Smooth muscle cell (in vitro differentiated cells): Measurements from ENCODE around the gene DNAJC10. TPM values are rescaled to one million over a fixed set of nuclear protein-coding genes. Genes with fewer than 3 reads are reported as not detected.

Experiments used
- DNase-seq: peaks from one replicate; lab custom pipeline; 2025; ENCODE audit not compliant: unreplicated experiment; lab: John Stamatoyannopoulos, UW
- H2AFZ ChIP-seq: fragments of 200-600 bp; sonication (generic); 2 replicates; pipeline ENCODE4 v1.6.0; 2016; ENCODE audit warnings: antibody characterized with exemption, low read depth, mild to moderate bottlenecking
- H3F3A ChIP-seq: fragments of 200-600 bp; sonication (generic); 2 replicates; pipeline ENCODE4 v1.6.0; 2017; ENCODE audit warnings: antibody characterized with exemption, low read depth
- H3K27ac ChIP-seq: fragments of 200-600 bp; sonication (generic); 2 replicates; pipeline ENCODE4 v1.5.1; 2016; ENCODE audit warnings: low read depth, mild to moderate bottlenecking
- H3K27me3 ChIP-seq: fragments of 200-600 bp; sonication (generic); 2 replicates; pipeline ENCODE4 v1.6.1; 2016; ENCODE audit warnings: low read depth, mild to moderate bottlenecking
- H3K36me3 ChIP-seq: fragments of 200-600 bp; sonication (generic); 2 replicates; pipeline ENCODE4 v1.5.1; 2016; ENCODE audit warnings: low read depth
- H3K4me1 ChIP-seq: fragments of 200-600 bp; sonication (generic); 2 replicates; pipeline ENCODE4 v1.5.1; 2016; ENCODE audit warnings: low read depth
- H3K4me2 ChIP-seq: fragments of 200-600 bp; sonication (generic); 2 replicates; pipeline ENCODE4 v1.6.0; 2016; ENCODE audit warnings: mild to moderate bottlenecking
- H3K4me3 ChIP-seq: fragments of 200-600 bp; sonication (generic); 2 replicates; pipeline ENCODE4 v1.5.1; 2016; ENCODE audit warnings: mild to moderate bottlenecking
- H3K79me2 ChIP-seq: fragments of 200-600 bp; sonication (generic); 2 replicates; pipeline ENCODE4 v1.6.0; 2016; ENCODE audit warnings: low read depth, mild to moderate bottlenecking
- H3K9ac ChIP-seq: fragments of 200-600 bp; sonication (generic); 2 replicates; pipeline ENCODE4 v1.6.0; 2016; ENCODE audit warnings: low read depth
- H3K9me3 ChIP-seq: fragments of 200-600 bp; sonication (generic); replicated peaks from 2 replicates; pipeline ENCODE4 v1.5.1; 2016; ENCODE audit warnings: low read depth
- H4K20me1 ChIP-seq: fragments of 200-600 bp; sonication (generic); 2 replicates; pipeline ENCODE4 v1.6.0; 2016; ENCODE audit warnings: low read depth
- WGBS: methylation state at CpG from one replicate; pipeline ENCODE4 v1.1.7; 2016; ENCODE audit warnings: low lambda C conversion rate; 5-methylcytosine and 5-hydroxymethylcytosine counted together
- polyA plus RNA-seq: library from polyadenylated mRNA; unstranded; fragments of >200 nt; fragmentation: Nextera tagmentation; extraction: Ambion mirVana; gene quantifications from 2 replicates; pipeline ENCODE4 v1.2.1, GENCODE V29; 2016
- total RNA-seq: library from RNA; depleted of rRNA; stranded (reverse); fragments of >200 nt; gene quantifications from 2 replicates; pipeline ENCODE4 v1.2.3, GENCODE V29; 2014
- TF ChIP-seq, protein P1 (sequence below): fragments of 200-600 bp; sonication (generic); IDR thresholded peaks from 2 replicates; pipeline ENCODE4 v1.5.1; 2017; ENCODE audit warnings: borderline replicate concordance, mild to moderate bottlenecking, antibody characterized with exemption; ENCODE audit not compliant: insufficient read depth, poor library complexity, severe bottlenecking

Gene DNAJC10
- total and polyA plus RNA-seq, 2 experiments from 2014 or later, result 77.4 to 93.0 TPM

DNA sequence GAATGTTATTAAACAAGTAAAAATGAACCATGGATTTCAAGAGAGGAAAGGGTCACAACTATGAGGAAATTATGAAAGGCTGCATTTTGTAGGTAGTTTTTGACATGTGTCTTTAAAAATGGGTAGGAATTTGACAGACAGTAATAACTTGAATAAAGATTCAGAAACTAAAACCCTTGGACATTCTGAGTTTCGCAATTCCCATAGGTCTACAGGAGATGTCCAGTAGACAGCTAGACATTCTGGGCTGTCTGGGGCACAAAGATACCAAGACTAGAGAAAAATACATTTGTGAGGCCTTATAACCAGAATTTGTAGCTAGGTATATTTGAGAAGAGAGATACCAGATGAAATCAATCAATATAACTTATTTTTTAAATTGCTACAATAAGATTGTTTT is 42.3 kb downstream of the DNAJC10 start:
- no peaks in the 10 kb centered on the region for H3K9me3 ChIP-seq
- 90% methylated on average over 1 of the region's 1 CpG for WGBS

GRCh38 chr2:182761903-182762302 is 45.8 kb downstream of the DNAJC10 start:
- Histone ChIP-seq H3K9ac (no peak overlapping the region), H3K36me3 (peaks cover 10% of the 10 kb centered on the region), H3K4me3 (no peak overlapping the region), H3K9me3 (no peaks in the 10 kb centered on the region), H2AFZ (no peak overlapping the region), H3K27me3 (no peaks in the 10 kb centered on the region), H3F3A (no peaks in the 10 kb centered on the region), H4K20me1 (no peaks in the 10 kb centered on the region), H3K79me2 (no peaks in the 10 kb centered on the region), H3K4me2 (no peak overlapping the region), H3K27ac (peak overlapping the region; percentile 27), H3K4me1 (peaks cover 2% of the 10 kb centered on the region)
- TF ChIP-seq, protein P1, sequence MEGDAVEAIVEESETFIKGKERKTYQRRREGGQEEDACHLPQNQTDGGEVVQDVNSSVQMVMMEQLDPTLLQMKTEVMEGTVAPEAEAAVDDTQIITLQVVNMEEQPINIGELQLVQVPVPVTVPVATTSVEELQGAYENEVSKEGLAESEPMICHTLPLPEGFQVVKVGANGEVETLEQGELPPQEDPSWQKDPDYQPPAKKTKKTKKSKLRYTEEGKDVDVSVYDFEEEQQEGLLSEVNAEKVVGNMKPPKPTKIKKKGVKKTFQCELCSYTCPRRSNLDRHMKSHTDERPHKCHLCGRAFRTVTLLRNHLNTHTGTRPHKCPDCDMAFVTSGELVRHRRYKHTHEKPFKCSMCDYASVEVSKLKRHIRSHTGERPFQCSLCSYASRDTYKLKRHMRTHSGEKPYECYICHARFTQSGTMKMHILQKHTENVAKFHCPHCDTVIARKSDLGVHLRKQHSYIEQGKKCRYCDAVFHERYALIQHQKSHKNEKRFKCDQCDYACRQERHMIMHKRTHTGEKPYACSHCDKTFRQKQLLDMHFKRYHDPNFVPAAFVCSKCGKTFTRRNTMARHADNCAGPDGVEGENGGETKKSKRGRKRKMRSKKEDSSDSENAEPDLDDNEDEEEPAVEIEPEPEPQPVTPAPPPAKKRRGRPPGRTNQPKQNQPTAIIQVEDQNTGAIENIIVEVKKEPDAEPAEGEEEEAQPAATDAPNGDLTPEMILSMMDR, result no peak
- no peak for DNase-seq
- WGBS, result 91% methylated on average over 4 of the region's 4 CpGs

More for the DNA sequence above, 42.3 kb downstream of the DNAJC10 start:
- Histone ChIP-seq H3F3A (no peaks in the 10 kb centered on the region), H3K36me3 (peaks cover 31% of the 10 kb centered on the region), H3K9ac (no peak overlapping the region), H3K4me3 (no peak overlapping the region), H4K20me1 (no peaks in the 10 kb centered on the region), H3K27me3 (no peaks in the 10 kb centered on the region), H3K4me1 (no peaks in the 10 kb centered on the region), H3K4me2 (no peak overlapping the region), H2AFZ (no peak overlapping the region), H3K79me2 (no peaks in the 10 kb centered on the region), H3K27ac (no peak overlapping the region)
- no peak for DNase-seq
- TF ChIP-seq, protein P1, result no peak

DNA sequence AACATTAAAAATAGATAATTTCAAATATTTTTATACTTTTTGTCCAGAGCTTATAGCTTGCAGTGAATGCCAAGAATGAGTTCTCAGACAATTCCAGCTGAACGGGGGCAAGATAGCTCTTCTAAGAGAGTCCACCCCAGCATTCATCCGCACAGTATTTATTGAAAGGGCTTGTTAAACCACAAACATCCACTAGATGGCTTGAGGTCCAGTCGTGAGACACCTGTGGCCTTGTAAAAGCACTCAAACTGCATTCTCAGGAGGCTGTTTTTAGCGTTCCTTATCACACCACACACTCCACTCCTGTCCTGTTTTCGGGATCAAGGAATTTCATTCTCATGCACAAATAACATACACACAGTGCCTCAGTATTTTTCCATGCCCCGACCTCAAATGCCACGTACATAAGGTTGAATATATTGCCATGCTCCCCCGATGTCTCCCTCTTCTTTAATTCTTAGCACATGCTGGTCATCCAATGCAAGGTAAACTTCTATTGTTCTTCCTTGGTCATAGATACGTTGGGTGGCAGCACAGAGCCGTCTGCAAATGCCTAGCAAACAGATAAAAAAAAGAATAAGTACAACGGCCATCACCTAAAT is 47.4 kb downstream of the DNAJC10 start:
- TF ChIP-seq, protein P1, result peak; percentile 57
- H3F3A ChIP-seq, result no peaks in the 10 kb centered on the region
- H3K9me3 ChIP-seq, result no peaks in the 10 kb centered on the region
- H3K9ac ChIP-seq, result no peak overlapping the region
- no peak for DNase-seq
- H3K27me3 ChIP-seq, result no peaks in the 10 kb centered on the region
- peaks cover 10% of the 10 kb centered on the region for H3K36me3 ChIP-seq
- H3K27ac ChIP-seq, result peak overlapping the region; percentile 27
- H3K4me2 ChIP-seq, result no peak overlapping the region
- no peak overlapping the region for H3K4me3 ChIP-seq
- no peak overlapping the region for H2AFZ ChIP-seq
- H3K4me1 ChIP-seq, result peaks cover 6% of the 10 kb centered on the region
- H3K79me2 ChIP-seq, result no peaks in the 10 kb centered on the region
- 63% methylated on average over 11 of the region's 11 CpGs for WGBS
- no peaks in the 10 kb centered on the region for H4K20me1 ChIP-seq

GRCh38 chr2:182766626-182767025 is 50.6 kb downstream of the DNAJC10 start:
- no peaks in the 10 kb centered on the region for H4K20me1 ChIP-seq
- H3K4me1 ChIP-seq, result peaks cover 6% of the 10 kb centered on the region
- no peak overlapping the region for H3K4me2 ChIP-seq
- DNase-seq, result no peak
- peaks cover 14% of the 10 kb centered on the region for H3K79me2 ChIP-seq
- H2AFZ ChIP-seq, result no peak overlapping the region
- H3K36me3 ChIP-seq, result no peaks in the 10 kb centered on the region
- 66% methylated on average over 6 of the region's 6 CpGs for WGBS
- TF ChIP-seq, protein P1, result no peak
- no peaks in the 10 kb centered on the region for H3K9me3 ChIP-seq
- no peak overlapping the region for H3K9ac ChIP-seq
- no peaks in the 10 kb centered on the region for H3K27me3 ChIP-seq
- H3K27ac ChIP-seq, result no peak overlapping the region
- H3F3A ChIP-seq, result no peaks in the 10 kb centered on the region
- no peak overlapping the region for H3K4me3 ChIP-seq
